Bone marrow (tissue), 2 donors: ENCODE data around the gene ZNF512B.
"Not testable (repeated sequence)": the region's sequence is repeated elsewhere in the genome, so short reads cannot be mapped to it uniquely, and the experiment has no call there.

Source experiments
- DNase-seq, 2 donors: peaks; one replicate each; lab custom pipeline; 2025; lab: John Stamatoyannopoulos, UW

ZNF512B gene, protein sequence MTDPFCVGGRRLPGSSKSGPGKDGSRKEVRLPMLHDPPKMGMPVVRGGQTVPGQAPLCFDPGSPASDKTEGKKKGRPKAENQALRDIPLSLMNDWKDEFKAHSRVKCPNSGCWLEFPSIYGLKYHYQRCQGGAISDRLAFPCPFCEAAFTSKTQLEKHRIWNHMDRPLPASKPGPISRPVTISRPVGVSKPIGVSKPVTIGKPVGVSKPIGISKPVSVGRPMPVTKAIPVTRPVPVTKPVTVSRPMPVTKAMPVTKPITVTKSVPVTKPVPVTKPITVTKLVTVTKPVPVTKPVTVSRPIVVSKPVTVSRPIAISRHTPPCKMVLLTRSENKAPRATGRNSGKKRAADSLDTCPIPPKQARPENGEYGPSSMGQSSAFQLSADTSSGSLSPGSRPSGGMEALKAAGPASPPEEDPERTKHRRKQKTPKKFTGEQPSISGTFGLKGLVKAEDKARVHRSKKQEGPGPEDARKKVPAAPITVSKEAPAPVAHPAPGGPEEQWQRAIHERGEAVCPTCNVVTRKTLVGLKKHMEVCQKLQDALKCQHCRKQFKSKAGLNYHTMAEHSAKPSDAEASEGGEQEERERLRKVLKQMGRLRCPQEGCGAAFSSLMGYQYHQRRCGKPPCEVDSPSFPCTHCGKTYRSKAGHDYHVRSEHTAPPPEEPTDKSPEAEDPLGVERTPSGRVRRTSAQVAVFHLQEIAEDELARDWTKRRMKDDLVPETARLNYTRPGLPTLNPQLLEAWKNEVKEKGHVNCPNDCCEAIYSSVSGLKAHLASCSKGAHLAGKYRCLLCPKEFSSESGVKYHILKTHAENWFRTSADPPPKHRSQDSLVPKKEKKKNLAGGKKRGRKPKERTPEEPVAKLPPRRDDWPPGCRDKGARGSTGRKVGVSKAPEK

DNA sequence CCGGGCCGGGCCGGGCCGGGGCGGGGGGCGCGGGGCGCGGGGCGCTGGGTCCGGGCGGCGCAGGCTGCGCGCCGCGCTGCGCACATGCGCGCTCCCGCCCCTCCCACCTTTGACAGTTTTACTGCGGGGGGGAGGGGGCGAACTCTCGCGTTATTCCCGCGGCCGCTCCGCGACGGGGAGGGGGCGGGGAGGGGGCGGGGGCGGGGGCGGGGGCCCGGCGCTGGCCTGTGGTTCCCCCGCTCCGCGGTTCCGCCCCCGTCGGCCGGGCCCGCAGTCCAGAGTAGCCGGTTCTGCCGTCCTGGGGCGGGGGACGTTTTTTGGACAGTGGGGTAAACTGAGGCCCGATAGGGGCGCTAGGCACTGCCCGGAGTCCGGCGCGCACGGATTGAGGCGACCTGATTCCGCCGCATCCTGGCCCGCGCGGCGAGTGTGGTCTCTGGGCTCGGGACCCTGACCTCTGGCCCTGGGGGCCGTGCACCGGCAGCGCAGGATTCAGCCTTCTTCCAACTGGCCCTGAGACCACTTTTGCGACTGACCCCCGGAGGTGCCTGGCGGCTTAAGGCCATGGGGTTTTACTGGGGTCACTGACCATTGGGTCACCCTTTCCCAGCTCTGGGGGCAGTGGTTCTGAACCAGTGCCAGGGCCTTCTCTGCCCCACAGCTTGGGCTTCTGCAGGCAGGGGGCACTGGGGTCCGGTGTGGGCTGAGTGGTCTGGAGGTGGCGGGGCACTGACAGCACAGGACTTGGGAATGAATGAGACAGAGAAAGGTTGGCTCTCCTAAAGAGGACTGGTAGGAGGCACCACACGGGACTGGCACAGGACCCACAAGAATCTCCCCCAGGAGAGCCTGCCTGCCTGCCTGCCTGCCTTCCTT, at the start of gene ZNF512B:
TSS of gene ZNF512B (minus strand) at position 93 of the 876 bp plus-strand sequence. CDS start 1,980 bp downstream, outside the sequence.
- no peak for DNase-seq

DNA sequence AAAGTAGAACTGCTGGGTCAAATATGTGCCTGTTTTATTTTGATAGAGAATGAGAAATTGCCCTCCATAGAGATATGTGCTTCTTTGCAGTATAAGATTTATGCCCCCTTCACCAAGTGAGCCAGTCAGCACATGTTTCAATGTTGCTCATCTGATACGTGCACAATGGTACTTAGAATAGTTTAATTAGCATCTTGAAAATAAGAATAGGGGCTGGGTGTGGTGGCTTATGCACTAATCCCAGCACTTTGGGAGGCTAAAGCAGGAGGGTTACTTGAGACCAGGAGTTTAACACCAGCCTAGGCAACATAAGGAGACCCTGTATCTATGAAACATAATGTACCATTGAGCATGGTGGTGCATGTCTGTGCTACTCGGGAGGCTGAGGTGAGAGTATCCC, 45.9 kb upstream of the ZNF512B start:
- no peak for DNase-seq

DNA sequence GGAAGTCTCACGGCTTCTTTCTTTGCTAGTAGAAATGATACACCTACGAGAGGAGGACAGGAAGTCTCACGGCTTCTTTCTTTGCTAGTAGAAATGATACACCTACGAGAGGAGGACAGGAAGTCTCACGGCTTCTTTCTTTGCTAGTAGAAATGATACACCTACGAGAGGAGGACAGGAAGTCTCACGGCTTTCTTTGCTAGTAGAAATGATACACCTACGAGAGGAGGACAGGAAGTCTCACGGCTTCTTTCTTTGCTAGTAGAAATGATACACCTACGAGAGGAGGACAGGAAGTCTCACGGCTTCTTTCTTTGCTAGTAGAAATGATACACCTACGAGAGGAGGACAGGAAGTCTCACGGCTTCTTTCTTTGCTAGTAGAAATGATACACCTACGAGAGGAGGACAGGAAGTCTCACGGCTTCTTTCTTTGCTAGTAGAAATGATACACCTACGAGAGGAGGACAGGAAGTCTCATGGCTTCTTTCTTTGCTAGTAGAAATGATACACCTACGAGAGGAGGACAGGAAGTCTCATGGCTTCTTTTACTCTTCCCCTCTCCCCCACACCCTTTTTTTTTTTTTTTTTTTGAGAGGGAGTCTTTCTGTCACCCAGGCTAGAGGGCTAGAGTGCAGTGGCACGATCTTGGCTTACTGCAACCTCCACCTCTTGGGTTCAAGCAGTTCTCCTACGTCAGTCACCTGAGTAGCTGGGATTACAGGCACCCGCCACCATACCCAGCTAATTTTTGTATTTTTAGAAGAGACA, 42.8 kb upstream of the ZNF512B start:
- DNase-seq, result not testable (repeated sequence)

DNA sequence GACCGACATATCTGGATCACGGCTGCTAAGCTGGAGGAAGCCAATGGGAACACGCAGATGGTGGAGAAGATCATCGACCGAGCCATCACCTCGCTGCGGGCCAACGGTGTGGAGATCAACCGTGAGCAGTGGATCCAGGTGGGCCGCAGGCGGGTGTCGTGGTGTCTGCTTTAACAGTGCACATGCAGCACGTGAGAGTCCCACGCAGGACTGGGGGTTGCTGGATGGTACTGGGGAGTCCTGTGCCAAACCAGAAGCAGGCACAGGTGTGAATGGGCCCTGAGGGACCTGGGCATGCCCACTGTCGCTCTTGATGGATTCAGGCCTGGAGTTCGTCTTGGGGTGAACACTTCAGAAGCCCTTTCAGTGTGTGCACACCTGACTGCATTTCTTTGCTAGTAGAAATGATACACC, 41.6 kb upstream of the ZNF512B start:
- no peak for DNase-seq

DNA sequence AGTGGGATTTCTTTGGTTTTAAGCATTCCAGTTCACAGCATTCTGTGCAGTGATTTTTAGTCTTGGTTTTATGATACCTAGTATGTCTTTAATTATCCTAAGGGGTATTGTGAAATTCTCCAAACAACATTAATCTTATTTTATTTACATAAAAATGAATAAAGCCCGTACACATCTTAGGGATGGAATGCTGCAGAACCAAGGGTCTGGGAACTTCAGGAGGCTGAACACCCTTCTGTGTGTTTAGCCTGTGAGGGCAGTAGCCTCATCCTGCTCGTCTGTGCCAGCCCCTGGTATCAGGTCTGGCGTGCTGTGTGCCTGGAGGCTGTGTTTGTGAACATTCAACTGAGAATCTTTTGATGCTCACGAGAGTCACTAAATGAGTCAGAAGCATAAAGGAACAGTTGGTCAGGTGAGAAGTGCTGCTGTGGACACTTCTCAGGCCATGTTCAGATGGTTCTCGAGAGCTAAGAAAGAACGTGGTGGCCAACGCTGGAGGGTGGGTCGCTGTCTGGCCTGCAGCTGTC, 41.0 kb upstream of the ZNF512B start:
- no peak for DNase-seq

DNA sequence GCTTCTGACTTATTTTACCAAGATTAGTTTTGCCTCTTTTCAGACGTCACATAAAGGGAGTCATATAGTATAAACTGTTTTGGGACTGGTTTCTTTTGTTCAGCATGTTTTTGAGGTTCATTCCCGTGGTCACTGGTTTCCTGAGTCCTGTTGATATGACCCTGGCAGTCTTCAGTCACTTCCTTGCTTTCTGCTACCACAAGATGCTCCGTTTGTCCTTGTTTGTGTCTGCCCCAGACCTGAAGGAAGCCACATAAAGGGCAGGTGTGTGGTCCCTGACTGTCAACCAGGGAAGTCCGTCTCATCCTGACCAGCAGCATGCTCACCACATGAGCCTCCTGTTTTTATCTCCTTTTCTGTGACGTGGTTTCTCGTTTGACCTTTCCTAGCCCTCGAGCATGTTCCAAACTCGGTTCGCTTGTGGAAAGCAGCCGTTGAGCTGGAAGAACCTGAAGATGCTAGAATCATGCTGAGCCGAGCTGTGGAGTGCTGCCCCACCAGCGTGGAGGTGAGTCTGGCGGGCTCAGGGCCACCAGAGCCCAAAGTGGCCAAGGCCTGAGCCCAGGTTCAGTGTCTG, 40.2 kb upstream of the ZNF512B start:
- no peak for DNase-seq

DNA sequence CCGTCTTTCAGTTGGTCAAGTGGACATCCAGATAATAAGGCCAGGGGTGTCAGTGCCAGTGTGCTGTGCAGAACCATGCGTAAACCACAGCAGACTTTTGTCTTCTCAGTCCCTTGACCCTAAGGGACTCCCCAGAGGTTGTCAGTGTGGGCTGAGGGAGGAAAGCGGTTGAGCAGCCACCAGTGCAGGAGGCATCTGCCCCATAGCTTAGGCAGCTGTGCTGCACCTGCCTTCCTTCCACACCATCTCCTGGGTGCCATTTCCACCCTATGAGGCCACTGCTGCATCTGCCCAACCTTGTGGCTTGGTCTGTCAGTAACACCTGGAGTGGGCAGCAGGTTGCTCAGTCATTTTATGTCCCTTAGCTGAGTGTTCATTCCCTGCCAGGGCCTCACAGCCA, 37.2 kb upstream of the ZNF512B start:
- no peak for DNase-seq

DNA sequence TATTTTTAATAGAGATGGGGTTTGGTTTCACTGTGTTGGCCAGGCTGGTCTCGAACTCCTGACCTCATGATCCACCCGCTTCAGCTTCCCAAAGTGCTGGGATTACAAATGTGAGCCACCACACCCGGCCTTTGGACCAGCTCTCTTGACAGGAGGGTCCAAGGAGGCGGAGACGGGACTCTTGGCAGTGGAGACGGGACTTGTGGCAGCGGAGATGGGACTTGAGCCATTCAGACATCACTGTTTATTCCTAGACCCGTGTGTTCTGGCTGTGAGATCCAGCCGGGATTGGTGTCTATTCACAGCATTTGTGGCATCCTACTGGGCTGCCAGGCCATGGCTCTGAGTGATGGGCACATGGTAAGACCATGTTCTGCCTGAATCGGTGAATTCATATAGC, 36.8 kb upstream of the ZNF512B start:
- no peak for DNase-seq

DNA sequence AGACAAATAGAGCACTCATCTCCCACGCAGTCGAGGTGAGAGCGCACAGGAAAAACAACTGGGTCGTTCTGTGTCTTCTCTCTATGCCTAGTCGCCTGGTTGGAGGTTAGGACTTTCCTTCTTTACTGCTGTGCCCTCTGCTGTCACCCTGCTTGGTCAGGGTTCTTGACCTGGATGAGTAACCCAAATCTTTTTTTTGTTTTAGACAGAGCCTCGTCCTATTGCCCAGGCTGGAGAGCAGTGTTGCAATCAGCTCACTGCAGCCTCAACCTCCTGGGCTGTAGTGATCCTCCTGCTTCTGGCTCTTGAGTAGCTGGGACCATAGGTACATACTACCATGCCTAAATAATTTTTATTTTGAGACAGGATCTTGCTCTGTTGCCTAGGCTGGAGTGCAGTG, 35.7 kb upstream of the ZNF512B start:
- DNase-seq, result no peak

DNA sequence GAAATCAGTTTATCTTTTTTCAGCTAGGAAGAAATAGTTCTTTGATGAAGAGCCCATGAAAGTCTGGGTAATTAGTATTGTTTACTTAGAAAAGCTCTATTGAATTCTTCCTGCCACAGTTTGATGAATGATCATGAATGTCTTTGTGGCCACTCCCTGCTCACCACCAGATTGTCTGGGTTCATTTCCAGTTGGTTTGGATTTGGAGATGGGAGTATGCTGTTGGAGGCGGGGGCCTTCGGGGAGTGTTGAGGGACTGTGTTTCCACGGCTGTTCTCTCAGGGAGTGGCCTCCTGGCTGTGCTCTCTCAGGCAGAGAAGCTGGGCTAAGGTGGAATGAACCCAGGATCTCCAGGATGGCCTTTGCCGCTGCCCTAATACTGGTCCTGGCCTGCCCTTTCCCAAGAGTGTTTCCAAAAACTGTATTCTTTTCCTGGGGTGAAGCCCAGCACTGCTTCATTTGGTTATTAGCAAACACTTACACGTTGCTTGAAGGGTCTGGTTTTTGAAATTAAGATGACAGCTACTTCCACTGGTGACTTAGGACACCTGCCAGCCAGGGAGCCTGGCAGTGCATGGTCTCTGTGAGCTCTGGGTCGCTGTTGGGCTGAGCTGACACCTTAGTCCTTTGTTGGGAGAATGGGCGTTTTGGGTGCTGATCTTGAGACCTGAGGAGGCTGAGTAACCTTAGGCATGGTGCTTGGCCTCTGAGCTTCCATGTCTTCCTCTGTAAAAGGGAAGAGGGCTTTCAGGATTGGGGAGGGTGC, 34.4 kb upstream of the ZNF512B start:
- no peak for DNase-seq

DNA sequence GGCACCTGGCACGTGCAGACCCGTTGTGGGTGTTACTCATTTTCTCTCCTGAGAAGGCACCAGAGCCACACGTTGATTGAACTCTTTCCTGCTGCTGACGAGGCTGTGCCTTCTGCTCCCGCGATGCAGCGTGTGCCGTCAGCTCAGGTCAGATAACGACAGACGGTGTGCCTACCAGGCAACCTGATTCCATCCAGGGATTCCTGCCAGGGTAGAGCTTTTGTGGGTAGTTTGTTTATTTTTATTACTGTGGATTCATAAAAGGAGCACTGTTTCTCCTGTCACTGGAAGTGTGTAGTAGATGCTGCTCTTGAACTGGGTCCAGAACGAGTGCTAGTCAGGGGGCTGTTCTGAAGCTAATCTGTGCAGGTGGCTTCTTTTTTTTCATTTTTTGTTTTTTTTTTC, 31.9 kb upstream of the ZNF512B start:
- no peak for DNase-seq

DNA sequence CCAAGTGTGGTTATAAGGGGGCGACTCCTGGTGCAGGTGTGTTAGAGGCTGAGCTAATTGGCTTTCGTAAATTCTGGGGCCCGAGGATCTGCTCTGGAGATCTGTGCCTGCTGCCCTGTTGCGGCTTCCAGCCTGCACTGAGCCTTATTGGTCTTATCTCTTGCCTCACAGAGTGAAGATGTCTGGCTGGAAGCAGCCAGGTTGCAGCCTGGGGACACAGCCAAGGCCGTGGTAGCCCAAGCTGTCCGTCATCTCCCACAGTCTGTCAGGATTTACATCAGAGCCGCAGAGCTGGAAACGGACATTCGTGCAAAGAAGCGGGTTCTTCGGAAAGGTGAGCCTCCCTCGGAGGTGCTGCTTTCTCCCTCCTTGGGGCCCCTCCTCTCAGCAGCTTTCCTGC, 31.2 kb upstream of the ZNF512B start:
- DNase-seq, result no peak

DNA sequence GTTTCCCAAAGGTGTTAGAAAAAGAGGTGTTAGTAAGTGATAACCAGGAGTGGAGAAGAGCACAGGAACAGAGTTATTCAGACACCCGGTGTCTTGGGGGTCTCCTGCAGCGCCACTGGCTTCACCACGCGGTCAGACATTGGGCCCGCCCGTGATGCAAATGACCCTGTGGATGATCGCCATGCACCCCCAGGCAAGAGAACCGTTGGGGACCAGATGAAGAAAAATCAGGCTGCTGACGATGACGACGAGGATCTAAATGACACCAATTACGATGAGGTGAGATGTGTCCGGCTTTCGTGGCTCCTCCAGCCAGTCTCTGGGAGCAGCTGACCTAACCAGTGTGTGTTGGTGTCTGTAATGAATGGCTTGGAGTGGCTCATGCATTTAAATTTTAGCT, 13.2 kb upstream of the ZNF512B start:
- DNase-seq, result no peak

DNA sequence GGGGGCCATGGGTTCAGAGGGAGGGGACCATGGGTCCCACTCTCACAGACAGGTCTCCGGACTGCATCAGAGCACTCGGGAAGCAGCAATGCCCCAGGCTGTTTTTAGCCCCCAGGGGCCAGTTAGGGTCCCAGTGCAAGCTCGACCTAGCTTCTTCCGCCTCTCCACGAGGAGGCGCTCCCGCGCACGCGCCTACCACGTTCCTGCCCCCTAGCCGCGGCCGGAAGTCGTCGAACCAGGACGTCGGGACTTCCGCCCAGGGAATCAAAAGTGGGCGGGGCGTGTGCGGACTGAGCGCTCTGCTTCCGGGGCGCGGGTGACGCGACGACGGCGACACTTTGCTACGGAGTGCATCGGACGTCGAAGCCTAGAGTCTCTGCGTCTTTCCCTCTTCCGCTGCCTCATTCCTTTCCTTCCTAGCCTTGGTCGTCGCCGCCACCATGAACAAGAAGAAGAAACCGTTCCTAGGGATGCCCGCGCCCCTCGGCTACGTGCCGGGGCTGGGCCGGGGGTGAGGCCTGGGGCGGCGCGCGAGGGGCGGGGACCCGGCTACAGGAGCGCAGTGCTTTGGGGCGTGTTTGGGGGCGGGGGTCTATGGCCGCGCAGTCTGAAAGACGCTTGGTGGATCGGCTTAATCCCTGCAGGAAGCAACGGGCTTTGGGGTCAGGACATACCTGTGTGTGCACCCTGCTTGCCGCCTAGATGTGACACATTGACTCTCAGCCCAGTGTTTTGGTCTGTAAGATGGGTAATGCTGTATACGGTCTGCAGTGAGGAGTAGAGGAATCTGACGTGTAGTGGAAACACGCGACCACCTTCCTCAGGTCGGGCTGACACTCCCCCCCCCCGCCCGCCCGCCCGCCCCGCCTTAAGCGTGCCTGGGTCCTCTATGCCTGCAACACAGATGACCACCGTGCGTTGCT, 11.3 kb upstream of the ZNF512B start, which contains the start of gene PRPF6:
TSS of gene PRPF6 (plus strand) at position 327 of the 923 bp plus-strand sequence. CDS start at position 441, 114 bp downstream.
- DNase-seq, result peak; percentile 81 to 95

DNA sequence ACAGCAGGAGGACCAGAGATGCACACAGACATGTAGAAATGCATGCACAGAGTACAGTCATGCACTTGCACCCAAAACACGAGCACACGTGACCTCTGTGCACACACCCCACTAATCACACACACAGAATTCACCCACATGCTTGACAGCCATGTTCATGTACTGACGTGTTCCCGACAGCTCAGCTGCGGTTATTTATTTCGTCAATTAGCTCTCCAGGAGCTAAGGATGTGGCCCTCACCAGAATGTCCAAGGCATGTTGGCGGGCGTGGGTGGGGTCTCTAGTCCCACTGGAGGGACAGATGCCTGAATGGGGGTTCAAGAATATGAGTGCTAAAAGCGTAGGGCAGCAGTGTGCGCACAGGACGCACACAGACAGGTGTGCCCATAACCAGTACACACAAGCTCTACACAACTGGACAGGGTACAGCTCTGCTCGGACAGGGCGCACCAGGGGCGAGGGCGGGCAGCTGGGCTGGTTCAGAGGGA, 10.6 kb upstream of the ZNF512B start:
- no peak for DNase-seq

DNA sequence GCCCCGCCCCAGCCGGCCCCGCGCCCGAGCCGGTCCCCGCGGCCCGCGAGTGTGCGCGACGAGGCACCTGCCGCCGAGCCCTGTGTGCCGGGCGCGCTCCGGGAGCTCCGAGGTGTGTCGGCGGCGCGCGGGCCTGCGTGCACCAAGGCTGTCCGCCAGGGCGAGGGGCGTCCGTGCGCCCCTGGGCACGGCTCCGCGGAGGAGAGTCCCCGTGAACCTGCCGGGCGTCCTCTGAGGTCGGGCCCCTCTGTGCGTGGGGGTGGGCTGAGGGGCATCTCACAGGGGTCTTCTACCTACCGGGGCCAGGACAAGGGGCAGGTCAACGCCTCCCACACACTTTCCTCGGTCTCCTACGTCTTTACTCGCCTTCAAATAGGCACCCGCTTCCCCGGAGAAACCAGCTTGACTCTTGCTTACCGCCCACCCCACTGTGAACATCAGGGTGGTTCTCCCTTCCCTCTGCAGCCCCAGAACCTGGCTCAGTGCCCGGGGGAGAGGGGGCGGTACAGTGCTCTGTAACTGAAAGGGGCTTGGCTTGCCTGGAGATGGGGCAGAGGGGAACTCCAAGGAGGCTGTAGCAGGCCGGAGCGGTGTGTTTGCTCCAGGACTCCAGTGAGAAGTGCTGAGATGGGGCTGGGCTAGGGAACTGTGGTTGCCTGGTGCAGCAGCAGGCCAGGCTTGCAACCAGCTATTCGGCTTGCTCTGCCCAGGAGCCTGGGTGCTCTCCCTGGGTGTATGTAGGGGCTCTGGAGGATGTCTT, 10.0 kb upstream of the ZNF512B start, which contains the start of gene SAMD10:
TSS of gene SAMD10 (minus strand) at position 86 of the 760 bp plus-strand sequence. CDS start 175 bp downstream, outside the sequence.
- peak in 1 of 2 donors; percentile 84 for DNase-seq

DNA sequence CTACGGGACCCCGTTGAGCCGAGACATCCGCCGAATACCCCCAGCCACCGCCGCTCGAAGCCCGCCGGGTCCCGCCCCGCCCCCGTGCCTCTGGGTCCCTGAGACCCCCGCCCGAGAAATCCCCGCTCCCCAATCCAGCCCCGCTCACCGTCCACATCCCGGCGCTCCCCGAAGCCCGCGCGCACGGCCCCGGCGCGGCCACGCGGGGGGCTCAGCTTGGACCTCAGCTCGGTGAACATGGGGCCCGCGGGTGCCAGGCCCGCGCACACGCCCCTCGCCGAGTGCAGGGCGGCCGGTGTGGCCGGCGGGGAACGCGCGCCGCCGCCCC, 9.5 kb upstream of the ZNF512B start:
- DNase-seq, result no peak
